ENCODE data around the gene FLOT2. TPM values are rescaled to one million over a fixed set of nuclear protein-coding genes. Genes with fewer than 3 reads are reported as not detected.

The FLOT2 gene
- total RNA-seq, 4 donors from 2014 or later, result 15.3 to 37.9 (median 28.4) TPM

GRCh38 chr17:28885951-28886350 is 11.6 kb downstream of the FLOT2 start:
- Histone ChIP-seq H3K36me3 (peaks cover 0 to 49% of the 10 kb centered on the region in 2 donors), H3K4me3 (no peak overlapping the region), H3K4me1 (peaks cover under 1% of the 10 kb centered on the region in 2 donors), H3K27ac (no peak overlapping the region), H3K9me3 (no peaks in the 10 kb centered on the region), H3K27me3 (no peaks in the 10 kb centered on the region)
- TF ChIP-seq, protein P1, sequence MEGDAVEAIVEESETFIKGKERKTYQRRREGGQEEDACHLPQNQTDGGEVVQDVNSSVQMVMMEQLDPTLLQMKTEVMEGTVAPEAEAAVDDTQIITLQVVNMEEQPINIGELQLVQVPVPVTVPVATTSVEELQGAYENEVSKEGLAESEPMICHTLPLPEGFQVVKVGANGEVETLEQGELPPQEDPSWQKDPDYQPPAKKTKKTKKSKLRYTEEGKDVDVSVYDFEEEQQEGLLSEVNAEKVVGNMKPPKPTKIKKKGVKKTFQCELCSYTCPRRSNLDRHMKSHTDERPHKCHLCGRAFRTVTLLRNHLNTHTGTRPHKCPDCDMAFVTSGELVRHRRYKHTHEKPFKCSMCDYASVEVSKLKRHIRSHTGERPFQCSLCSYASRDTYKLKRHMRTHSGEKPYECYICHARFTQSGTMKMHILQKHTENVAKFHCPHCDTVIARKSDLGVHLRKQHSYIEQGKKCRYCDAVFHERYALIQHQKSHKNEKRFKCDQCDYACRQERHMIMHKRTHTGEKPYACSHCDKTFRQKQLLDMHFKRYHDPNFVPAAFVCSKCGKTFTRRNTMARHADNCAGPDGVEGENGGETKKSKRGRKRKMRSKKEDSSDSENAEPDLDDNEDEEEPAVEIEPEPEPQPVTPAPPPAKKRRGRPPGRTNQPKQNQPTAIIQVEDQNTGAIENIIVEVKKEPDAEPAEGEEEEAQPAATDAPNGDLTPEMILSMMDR (IDR thresholded peaks at IDR 0.05 in 4 of 5, conservative IDR thresholded peaks at IDR 0.05 in 1 of 5), result no peak
- TF ChIP-seq POLR2A (IDR thresholded peaks at IDR 0.05), result no peak
- in situ Hi-C loops (cut with MboI; ENCODE audit: low sequenced_read_pairs in 4 of 4) (no loop called here), intact Hi-C loops (cut with DNase I; ENCODE audit: low total_unique reads) (no loop called here)
- no peak for DNase-seq
- ATAC-seq, result no peak

DNA sequence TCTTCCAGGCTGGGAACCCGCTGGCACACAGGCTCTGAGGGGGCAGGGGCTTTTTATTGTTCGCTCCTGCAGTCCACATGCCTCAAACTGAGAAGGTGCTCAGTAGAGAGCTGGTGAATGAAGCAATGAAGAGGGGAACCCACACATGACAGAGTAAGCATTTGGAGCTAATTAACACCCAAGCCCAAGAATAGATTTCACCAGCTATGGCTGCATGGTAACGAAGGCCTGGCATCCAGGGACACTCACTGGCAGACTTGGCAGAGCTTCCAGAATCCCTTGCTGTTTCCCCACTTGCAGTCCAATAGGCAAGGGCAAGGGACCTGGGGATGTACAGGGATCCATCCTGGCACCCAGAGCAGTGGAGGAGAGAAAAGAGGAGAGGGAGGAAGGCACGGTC is 12.2 kb downstream of the FLOT2 start:
- peaks cover 0 to 55% of the 10 kb centered on the region in 2 donors for H3K36me3 ChIP-seq
- no peaks in the 10 kb centered on the region for H3K4me1 ChIP-seq
- DNase-seq (no peak), ATAC-seq (no peak)
- intact Hi-C loops (cut with DNase I; ENCODE audit: low total_unique reads) (no loop called here), in situ Hi-C loops (cut with MboI; ENCODE audit: low sequenced_read_pairs in 4 of 4) (no loop called here)
- H3K27me3 ChIP-seq, result no peaks in the 10 kb centered on the region
- no peak overlapping the region for H3K27ac ChIP-seq
- no peak for TF ChIP-seq POLR2A (IDR thresholded peaks at IDR 0.05)
- TF ChIP-seq, protein P1 (IDR thresholded peaks at IDR 0.05 in 4 of 5, conservative IDR thresholded peaks at IDR 0.05 in 1 of 5), result no peak
- H3K4me3 ChIP-seq, result no peak overlapping the region
- H3K9me3 ChIP-seq, result no peaks in the 10 kb centered on the region

GRCh38 chr17:28883967-28884702 is 13.4 kb downstream of the FLOT2 start:
- H3K27ac ChIP-seq, result no peak overlapping the region
- no peaks in the 10 kb centered on the region for H3K9me3 ChIP-seq
- peaks cover 0 to 67% of the 10 kb centered on the region in 2 donors for H3K36me3 ChIP-seq
- DNase-seq (no peak), ATAC-seq (no peak)
- no peak overlapping the region for H3K4me3 ChIP-seq
- no peaks in the 10 kb centered on the region for H3K27me3 ChIP-seq
- TF ChIP-seq, protein P1 (IDR thresholded peaks at IDR 0.05 in 4 of 5, conservative IDR thresholded peaks at IDR 0.05 in 1 of 5), result no peak
- no peak for TF ChIP-seq POLR2A (IDR thresholded peaks at IDR 0.05)
- H3K4me1 ChIP-seq, result no peaks in the 10 kb centered on the region
- in situ Hi-C loops (cut with MboI; ENCODE audit: low sequenced_read_pairs in 4 of 4), result no loop called here
- intact Hi-C loops (cut with DNase I; ENCODE audit: low total_unique reads), result no loop called here

GRCh38 chr17:28882154-28882895 is 15.2 kb downstream of the FLOT2 start:
- in situ Hi-C loops (cut with MboI; ENCODE audit: low sequenced_read_pairs in 4 of 4) (no loop called here), intact Hi-C loops (cut with DNase I; ENCODE audit: low total_unique reads) (no loop called here)

More at GRCh38 chr17:28882154-28882895, 15.2 kb downstream of the FLOT2 start:
- no peak overlapping the region for H3K4me3 ChIP-seq
- peaks cover 0 to 79% of the 10 kb centered on the region in 2 donors for H3K36me3 ChIP-seq
- no peaks in the 10 kb centered on the region for H3K9me3 ChIP-seq
- no peaks in the 10 kb centered on the region for H3K27me3 ChIP-seq
- no peak for DNase-seq
- no peak overlapping the region for H3K27ac ChIP-seq
- no peaks in the 10 kb centered on the region for H3K4me1 ChIP-seq
- ATAC-seq, result no peak
- no peak for TF ChIP-seq POLR2A (IDR thresholded peaks at IDR 0.05)
- TF ChIP-seq, protein P1 (IDR thresholded peaks at IDR 0.05 in 4 of 5, conservative IDR thresholded peaks at IDR 0.05 in 1 of 5), result no peak

Data from gastrocnemius medialis (tissue), 4 donors.